Colon (tissue), 2 donors: ENCODE data around the gene ZNF853.

ENCODE experiments used
- FAIRE-seq: peaks from 2 replicates; lab custom pipeline; 2012; peaks lifted over from hg19 to GRCh38; lab: Jason Lieb, UNC
- donor health status: control.
- donor health status: control.

ZNF853 gene

GRCh38 chr7:6636741-6637543 is 21.5 kb downstream of the ZNF853 start, which contains the start of gene ZNF316:
Gene ZNF316, plus strand, starts transcription at chr7:6637318. Its CDS starts 5,092 bp downstream, at chr7:6642410.
- FAIRE-seq, result no peak

DNA sequence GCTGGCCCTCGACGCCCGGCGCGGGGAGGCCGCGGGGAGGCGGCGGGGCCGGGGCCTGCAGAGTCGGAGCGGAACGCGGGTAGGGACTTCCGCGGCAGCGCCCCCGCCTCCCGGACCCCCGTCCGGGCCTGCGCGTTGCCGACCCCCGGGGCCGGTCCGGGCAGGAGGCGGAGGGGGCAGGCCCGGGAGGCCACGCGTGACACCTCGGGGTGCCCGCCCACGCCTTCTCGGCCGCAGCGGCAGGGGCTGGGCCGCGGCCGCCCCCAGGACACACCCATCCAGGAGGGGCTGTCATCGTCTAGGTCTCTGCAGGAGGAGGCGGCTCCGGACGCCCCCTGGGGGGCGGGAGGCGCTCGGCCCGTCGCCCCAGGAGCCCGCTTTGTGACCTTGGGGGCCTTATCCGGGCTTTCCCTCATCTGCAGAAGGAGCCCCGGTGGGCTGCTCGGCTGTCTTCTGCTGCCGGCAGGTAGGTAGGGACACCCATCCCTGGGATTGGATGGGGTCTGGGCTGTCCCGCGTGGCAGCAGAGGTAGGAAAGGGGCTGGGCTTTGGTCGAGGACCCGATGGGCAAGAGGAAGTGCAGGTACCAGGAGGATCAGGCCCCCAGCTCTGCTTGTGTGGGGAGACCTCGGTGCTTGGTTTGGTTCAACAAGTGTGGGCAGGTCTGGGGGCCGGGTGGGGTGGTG is 22.3 kb downstream of the ZNF853 start:
- no peak for FAIRE-seq

GRCh38 chr7:6639032-6639431 is 23.6 kb downstream of the ZNF853 start:
- FAIRE-seq, result no peak

GRCh38 chr7:6639627-6640026 is 24.2 kb downstream of the ZNF853 start:
- no peak for FAIRE-seq

DNA sequence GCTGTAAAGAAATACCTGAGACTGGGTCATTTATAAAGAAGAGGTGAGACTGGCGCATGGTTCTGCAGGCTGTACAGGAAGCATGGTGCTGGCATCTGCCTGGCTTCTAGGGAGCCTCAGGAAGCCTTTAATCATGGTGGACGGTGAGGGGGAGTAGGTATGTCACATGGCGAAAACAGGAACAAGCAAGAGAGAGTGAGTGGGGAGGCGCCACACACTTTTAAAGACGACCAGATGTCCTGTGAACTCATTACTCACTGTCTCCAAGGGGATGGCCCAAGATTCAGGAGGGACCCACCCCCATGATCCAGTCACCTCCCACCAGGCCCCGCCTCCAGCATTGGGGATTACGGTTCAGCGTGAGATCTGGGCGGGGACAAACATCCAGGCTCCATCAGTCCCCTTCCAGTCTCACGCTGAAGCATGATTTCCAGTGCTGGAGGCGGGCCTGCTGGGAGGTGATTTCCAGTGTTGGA is 24.9 kb downstream of the ZNF853 start:
- no peak for FAIRE-seq

- FAIRE-seq, result no peak
Observed at GRCh38 chr7:6641305-6642035, 26.1 kb downstream of the ZNF853 start.

DNA sequence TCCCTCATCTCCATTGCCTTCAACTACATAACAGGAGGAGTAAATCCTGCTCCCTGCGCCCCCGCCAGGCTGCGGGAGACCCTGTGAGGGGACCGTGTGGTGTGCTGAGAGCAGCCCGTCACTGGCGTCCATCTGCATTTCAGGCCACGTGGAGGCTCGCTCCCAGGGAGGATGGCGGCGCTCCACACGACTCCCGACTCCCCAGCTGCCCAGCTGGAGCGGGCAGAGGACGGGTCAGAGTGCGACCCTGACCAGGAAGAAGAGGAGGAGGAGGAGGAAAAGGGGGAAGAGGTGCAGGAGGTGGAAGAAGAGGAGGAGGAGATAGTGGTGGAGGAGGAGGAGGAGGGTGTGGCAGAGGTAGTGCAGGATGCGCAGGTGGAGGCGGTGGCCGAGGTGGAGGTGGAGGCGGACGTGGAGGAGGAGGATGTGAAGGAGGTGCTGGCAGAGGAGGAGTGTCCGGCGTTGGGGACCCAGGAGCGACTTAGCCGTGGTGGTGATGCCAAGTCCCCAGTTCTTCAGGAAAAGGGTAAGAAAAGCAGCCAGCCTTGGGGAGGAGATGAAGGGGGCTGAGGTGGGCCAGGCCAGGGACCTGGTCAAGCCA is 26.9 kb downstream of the ZNF853 start:
- no peak for FAIRE-seq

DNA sequence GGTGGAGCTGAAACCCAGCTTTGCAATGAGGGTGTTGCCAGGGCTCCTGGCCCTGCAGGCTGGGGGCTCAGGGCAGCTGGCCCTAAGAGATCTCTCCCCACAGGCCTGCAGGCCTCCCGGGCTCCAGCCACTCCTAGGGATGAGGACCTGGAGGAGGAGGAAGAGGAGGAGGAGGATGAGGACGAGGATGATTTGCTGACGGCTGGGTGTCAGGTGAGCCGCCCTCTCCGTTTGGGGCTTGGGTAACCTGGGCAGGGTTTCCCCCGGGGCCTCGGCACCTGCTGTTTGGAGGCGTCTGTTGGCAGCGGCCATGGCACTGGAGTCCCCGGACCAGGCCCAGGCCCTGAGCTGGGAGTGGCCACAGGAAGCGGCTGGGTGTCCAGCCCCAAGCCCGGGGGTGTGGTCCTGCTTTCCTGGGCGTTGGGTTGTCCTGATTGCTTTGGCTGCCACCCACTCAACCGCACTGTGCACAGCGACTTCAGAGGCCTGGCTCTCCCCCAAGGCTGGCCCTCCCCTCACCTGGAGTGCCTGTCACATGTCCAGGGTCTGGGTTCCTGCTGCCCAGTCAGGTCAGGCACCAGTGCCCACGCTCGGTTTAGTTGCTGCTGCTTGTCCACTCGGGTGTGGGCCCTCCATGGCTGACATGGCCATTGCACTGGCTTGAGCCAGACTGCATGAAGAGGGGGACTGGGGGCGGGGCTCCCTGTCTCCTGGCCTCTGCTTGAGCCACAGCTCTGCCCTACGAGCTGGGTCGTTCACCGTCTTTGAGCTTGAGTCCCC is 27.6 kb downstream of the ZNF853 start:
- FAIRE-seq, result no peak

- FAIRE-seq, result no peak
Observed at GRCh38 chr7:6643915-6644625, 28.7 kb downstream of the ZNF853 start.

GRCh38 chr7:6644728-6645127 is 29.3 kb downstream of the ZNF853 start:
- no peak for FAIRE-seq

DNA sequence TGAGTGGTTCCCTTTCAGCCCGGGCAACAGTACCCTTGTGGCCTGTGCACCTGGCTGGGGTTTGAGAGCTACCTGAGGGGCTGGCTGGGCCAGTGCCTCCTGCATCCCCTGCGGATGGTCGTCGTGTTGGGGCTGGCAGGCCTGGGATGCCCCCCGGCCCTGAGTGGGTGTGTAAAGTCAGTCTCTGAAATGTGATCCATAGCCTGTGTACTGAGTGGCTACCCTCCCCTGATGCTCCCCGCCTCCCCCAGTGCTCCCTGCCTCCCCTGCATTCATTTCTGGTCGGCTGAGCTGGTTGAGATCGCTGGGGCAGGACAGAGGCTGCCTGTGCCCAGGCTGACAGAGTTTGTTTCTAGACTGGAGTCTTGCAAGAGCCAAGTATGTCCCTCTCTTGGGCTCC is 31.1 kb downstream of the ZNF853 start:
- FAIRE-seq, result no peak

- no peak for FAIRE-seq
Observed at GRCh38 chr7:6647080-6647479, 31.7 kb downstream of the ZNF853 start.

DNA sequence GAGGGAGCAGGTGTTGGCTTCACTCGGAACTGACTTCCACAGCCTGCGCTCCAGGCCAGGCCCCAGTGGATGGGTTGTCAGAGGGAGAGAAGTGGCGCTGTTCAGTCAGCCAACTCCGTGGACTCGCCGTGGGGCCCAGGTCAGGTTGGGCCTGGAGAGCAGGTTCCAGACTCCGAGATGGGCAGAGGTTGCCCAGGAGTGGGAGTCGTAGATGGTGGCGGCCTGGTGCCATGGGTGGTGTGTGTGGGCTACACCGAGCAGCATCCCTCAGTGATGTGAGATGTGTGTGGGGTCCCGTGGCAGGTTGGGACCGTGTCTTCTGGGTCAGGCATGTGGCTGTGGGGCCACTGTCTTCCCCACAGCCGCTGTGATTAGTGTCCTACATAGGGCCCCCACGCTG is 32.1 kb downstream of the ZNF853 start:
- FAIRE-seq, result no peak

- FAIRE-seq, result no peak
Observed at GRCh38 chr7:6648066-6648814, 32.8 kb downstream of the ZNF853 start.

- FAIRE-seq, result no peak
Observed at GRCh38 chr7:6648815-6649104, 33.4 kb downstream of the ZNF853 start.

DNA sequence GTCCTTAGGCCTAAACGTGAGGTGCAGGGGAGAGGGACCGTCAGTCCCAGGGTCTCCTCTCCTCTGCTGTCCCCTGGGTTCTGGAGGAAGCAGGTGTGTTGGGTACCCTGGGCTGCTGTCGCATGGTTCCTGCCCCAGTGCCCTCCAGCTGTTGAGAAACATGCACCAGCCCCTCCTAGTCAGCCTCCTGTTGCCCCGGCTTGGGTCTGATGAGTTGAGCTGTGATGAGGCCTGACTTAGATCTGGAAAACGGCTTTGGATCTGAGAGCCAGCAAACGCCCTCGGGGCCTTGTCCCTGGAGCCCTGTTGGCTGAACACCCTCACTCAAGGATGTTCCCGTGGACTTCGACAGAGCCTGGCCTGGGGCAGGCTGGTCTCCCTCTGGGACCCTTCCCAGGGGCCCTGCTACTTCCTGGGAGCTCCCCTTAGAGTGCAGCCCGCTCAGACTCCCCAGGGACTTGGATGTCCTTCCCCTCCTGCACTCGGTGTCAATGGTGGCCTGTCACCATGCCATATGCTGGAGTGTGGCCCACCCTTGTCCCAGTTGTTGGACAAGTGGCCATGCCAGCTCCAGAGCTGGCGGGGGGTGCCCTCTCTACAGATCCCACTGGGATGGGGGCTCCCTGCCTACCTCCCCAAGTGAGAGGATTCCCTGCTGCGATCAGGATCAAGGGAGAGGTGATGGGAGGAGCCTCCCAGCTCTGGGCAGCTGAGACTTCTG is 34.0 kb downstream of the ZNF853 start:
- FAIRE-seq, result no peak

DNA sequence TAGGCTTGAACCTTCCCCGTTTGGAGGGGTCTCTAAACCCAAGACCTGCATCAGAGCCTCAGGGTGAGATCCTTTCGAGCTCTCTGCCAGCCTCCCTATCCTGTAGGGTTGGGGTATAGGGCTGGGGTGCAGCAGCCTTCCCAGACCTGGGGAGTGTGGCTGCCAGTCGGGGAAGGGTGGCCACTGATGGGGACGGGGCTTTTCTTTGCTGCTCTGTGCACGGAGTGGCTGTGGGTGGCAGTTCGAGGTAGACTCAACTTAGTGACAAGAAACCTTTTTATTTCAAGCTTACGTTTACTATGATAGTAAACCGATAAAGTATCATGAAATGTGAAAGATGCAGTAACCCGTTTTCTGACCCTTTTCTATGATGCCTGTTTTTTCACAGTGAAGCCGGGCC is 34.7 kb downstream of the ZNF853 start:
- no peak for FAIRE-seq

GRCh38 chr7:6650521-6651011 is 35.2 kb downstream of the ZNF853 start:
- FAIRE-seq, result no peak

DNA sequence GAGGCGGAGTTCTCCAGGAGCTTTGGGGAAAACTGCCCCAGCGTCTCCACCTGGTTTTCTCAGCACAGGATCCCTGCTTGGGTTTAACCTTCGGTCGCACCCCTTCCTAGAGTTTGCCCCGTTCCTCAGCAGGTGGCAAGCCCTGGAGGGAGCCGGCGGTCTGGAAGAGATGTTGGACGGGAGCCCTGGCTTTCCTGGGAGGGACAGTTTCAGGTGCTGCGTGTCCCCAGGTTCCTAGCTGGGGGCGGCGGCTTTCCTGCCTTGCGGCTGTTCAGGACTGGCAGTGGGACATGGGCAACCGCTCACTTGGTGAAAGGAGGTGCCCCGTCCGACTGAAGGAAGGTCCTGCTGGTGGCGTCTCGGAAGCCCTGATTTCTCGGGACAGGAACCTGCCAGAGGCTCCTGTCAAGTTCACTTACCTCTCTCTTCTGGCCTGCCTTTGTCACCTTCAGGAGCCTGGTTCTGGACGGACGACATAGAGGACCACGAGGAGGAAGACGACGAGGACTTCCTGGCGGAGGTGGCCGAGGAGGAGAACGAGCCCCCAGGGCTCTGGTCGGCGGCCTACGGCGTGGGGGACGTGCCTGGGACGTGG is 36.5 kb downstream of the ZNF853 start:
- FAIRE-seq, result no peak
